HepG2 (cell line): Measurements from ENCODE around the gene CRYZ. TPM values are rescaled to one million over a fixed set of nuclear protein-coding genes. Genes with fewer than 3 reads are reported as not detected.

Experiments
- ATAC-seq: fragments of 200-7000 bp; cut with Tn5 transposase; 3 replicates; pipeline ENCODE4 v1.9.1; 2020; ENCODE audit warnings: mild to moderate bottlenecking, moderate library complexity
- BruUV-seq: library from RNA; stranded (reverse); fragments of 400-500 nt; replicated peaks from 2 replicates; lab custom pipeline; 2021; lab: Mats Ljungman, UMichigan
- CTCF ChIA-PET: fragments of 300-600 bp; formaldehyde crosslinking; extraction: SDS; loops from one replicate; lab custom pipeline; 2021; ENCODE audit warnings: low total read pairs, inconsistent platforms, low intra/inter-chr PET ratio; lab: Yijun Ruan, JAX
- POLR2A ChIA-PET: fragments of 350-600 bp; sonication (Branson Sonifier 250); formaldehyde crosslinking; loops from one replicate; lab custom pipeline; 2020; ENCODE audit warnings: antibody characterized with exemption, inconsistent platforms; lab: Yijun Ruan, JAX
- DNase-seq: peaks from one replicate; pipeline ENCODE4 v3.0.0-alpha.2; 2015; ENCODE audit warnings: low spot score
- FAIRE-seq: peaks from 3 replicates; lab custom pipeline; 2011; peaks lifted over from hg19 to GRCh38; lab: Jason Lieb, UNC
- H2AFZ ChIP-seq: one replicate; pipeline ENCODE4 v1.6.1; 2011; ENCODE audit warnings: low read length, inconsistent platforms
- H3K27ac ChIP-seq: fragments of 300-600 bp; 3 replicates; pipeline ENCODE4 v1.8.0; 2011; ENCODE audit warnings: mixed run types, mild to moderate bottlenecking, mixed read lengths, low read length, inconsistent platforms; ENCODE audit not compliant: insufficient read depth; ENCODE audit errors: extremely low read length
- H3K27me3 ChIP-seq, 2 experiments: fragments of 200-600 bp in 1 of 2; 2 replicates in 1 of 2; 3 replicates in 1 of 2; pipeline versions ENCODE4 v1.6.0 to v1.8.0; 2011; ENCODE audit warnings: low read length in 2 of 2, mild to moderate bottlenecking in 2 of 2, moderate library complexity in 2 of 2, inconsistent platforms in 1 of 2; ENCODE audit not compliant: insufficient read depth in 2 of 2, control insufficient read depth in 1 of 2
- H3K36me3 ChIP-seq, 2 experiments: fragments of 200-600 bp in 1 of 2; replicated peaks in 1 of 2; 2 replicates in 1 of 2; 3 replicates in 1 of 2; pipeline versions ENCODE4 v1.5.1 to v1.8.0; 2011; ENCODE audit warnings: low read length in 2 of 2, inconsistent platforms in 1 of 2; ENCODE audit not compliant: insufficient read depth in 2 of 2, control insufficient read depth in 1 of 2
- H3K4me1 ChIP-seq: 2 replicates; pipeline ENCODE4 v1.5.1; 2012; ENCODE audit warnings: low read length, inconsistent platforms; ENCODE audit not compliant: insufficient read depth
- H3K4me2 ChIP-seq: 2 replicates; pipeline ENCODE4 v1.6.0; 2011; ENCODE audit warnings: low read depth, low read length, inconsistent platforms
- H3K4me3 ChIP-seq, 3 experiments: fragments of 200-600 bp in 1 of 3; sonication (generic), shearing (Covaris generic) in 1 of 3; replicated peaks in 1 of 3; 2 replicates each; pipeline ENCODE4 v1.5.1; 2011 to 2016; ENCODE audit warnings: low read length in 3 of 3, inconsistent platforms in 2 of 3, low read depth in 2 of 3, mild to moderate bottlenecking in 2 of 3, control low read depth in 1 of 3, mixed read lengths in 1 of 3; ENCODE audit not compliant: insufficient read depth in 1 of 3
- H3K79me2 ChIP-seq: one replicate; pipeline ENCODE4 v1.6.1; 2011; ENCODE audit warnings: low read length, inconsistent platforms; ENCODE audit not compliant: insufficient read depth
- H3K9ac ChIP-seq: 2 replicates; pipeline ENCODE4 v1.6.0; 2011; ENCODE audit warnings: mild to moderate bottlenecking, low read depth, low read length, inconsistent platforms; ENCODE audit not compliant: insufficient read depth
- H3K9me3 ChIP-seq: 2 replicates; pipeline ENCODE4 v1.5.1; 2012; ENCODE audit warnings: mild to moderate bottlenecking, low read length
- H4K20me1 ChIP-seq: 2 replicates; pipeline ENCODE4 v1.6.0; 2011; ENCODE audit warnings: inconsistent platforms, mild to moderate bottlenecking, low read length, moderate library complexity; ENCODE audit not compliant: insufficient read depth
- ARID4A ChIP-seq: sonication (generic); formaldehyde crosslinking; IDR thresholded peaks from 2 replicates; pipeline ENCODE4 v1.5.0; 2020; ENCODE audit warnings: mild to moderate bottlenecking, missing genetic modification reagents, borderline replicate concordance
- BRCA1 ChIP-seq: sonication (generic); formaldehyde crosslinking; IDR thresholded peaks from 2 replicates; pipeline ENCODE4 v1.4.0; 2020; ENCODE audit warnings: missing genetic modification reagents
- ELF4 ChIP-seq: sonication (generic); formaldehyde crosslinking; IDR thresholded peaks from 2 replicates; pipeline ENCODE4 v1.5.0; 2020; ENCODE audit warnings: missing genetic modification reagents, mild to moderate bottlenecking, moderate library complexity, borderline replicate concordance
- HIVEP1 ChIP-seq: sonication (generic); formaldehyde crosslinking; IDR thresholded peaks from 2 replicates; pipeline ENCODE4 v1.4.0; 2020; ENCODE audit warnings: mild to moderate bottlenecking, missing genetic modification reagents
- HMGXB4 ChIP-seq, 2 experiments: sonication (generic) in 1 of 2; formaldehyde crosslinking in 1 of 2; IDR thresholded peaks; 2 replicates each; pipeline versions ENCODE4 v1.4.0 to v1.6.1; 2018 to 2020; ENCODE audit warnings: missing genetic modification reagents in 2 of 2, borderline replicate concordance in 1 of 2, low read depth in 1 of 2, mild to moderate bottlenecking in 1 of 2, missing biosample characterization in 1 of 2
- MAX ChIP-seq: IDR thresholded peaks from 2 replicates; pipeline ENCODE4 v1.6.1; 2012; ENCODE audit warnings: inconsistent platforms
- NR2F6 ChIP-seq, 2 experiments: IDR thresholded peaks; 2 replicates each; pipeline ENCODE4 v1.6.1; 2016; ENCODE audit warnings: antibody characterized with exemption in 1 of 2, mild to moderate bottlenecking in 1 of 2
- SP1 ChIP-seq, 2 experiments: fragments of 450-650 bp in 1 of 2; sonication (generic) in 1 of 2; formaldehyde crosslinking in 1 of 2; IDR thresholded peaks; 2 replicates each; pipeline versions ENCODE4 v1.4.0 to v1.6.1; 2016 to 2020; ENCODE audit warnings: missing genetic modification reagents in 1 of 2
- ZFP91 ChIP-seq: sonication (generic); formaldehyde crosslinking; IDR thresholded peaks from 2 replicates; pipeline ENCODE4 v1.9.0; 2022; ENCODE audit warnings: missing genetic modification reagents, mild to moderate bottlenecking, borderline replicate concordance
- ZMYM2 ChIP-seq: sonication (generic); formaldehyde crosslinking; IDR thresholded peaks from 2 replicates; pipeline ENCODE4 v1.8.0; 2022; ENCODE audit warnings: mild to moderate bottlenecking, missing genetic modification reagents
- ZNF331 ChIP-seq: sonication (generic); formaldehyde crosslinking; IDR thresholded peaks from 2 replicates; pipeline ENCODE4 v1.4.0; 2020; ENCODE audit warnings: missing genetic modification reagents
- ZNF569 ChIP-seq: sonication (generic); formaldehyde crosslinking; IDR thresholded peaks from 2 replicates; pipeline ENCODE4 v1.5.0; 2020; ENCODE audit warnings: mild to moderate bottlenecking, missing genetic modification reagents, moderate library complexity, borderline replicate concordance
- ZNF781 ChIP-seq: sonication (generic); formaldehyde crosslinking; IDR thresholded peaks from 2 replicates; pipeline ENCODE4 v1.5.1; 2020; ENCODE audit warnings: borderline replicate concordance, mild to moderate bottlenecking, missing genetic modification reagents; ENCODE audit errors: not compliant biosample characterization
- WGBS: methylation state at CpG from one replicate; pipeline ENCODE4 v1.1.6; 2017; ENCODE audit warnings: low lambda C conversion rate; 5-methylcytosine and 5-hydroxymethylcytosine counted together
- in situ Hi-C: cut with HindIII; loops from 2 replicates; pipeline ENCODE4 v1.10.0; 2017; ENCODE audit warnings: low pct_unique_long_range_greater_than_20kb; ENCODE audit not compliant: extremely low pct_ligation_motif_present
- intact Hi-C: fragments of 100-400 bp; cut with micrococcal nuclease; formaldehyde crosslinking; loops from one replicate; pipeline ENCODE4 v1.10.0; 2022; ENCODE audit not compliant: unreplicated experiment
- polyA plus RNA-seq, 8 experiments: library from polyadenylated mRNA; depleted of rRNA in 3 of 8; stranded (reverse) in 7 of 8; unstranded in 1 of 8; fragments of >200 nt; fragmentation: Illumina TruSeq in 4 of 8; extraction: Trizol in 4 of 8; gene quantifications; 2 replicates each; pipeline versions ENCODE4 v1.2.1 to v1.2.3, GENCODE V29; 2011 to 2016; ENCODE audit warnings: low read depth in 4 of 8, missing spikeins in 1 of 8, mixed read lengths in 1 of 8; ENCODE audit not compliant: insufficient read depth in 1 of 8
- total RNA-seq, 5 experiments: library from RNA; depleted of rRNA; stranded (reverse); fragments of >200 nt; fragmentation: Illumina TruSeq; extraction: Trizol; gene quantifications; 2 replicates each; pipeline ENCODE4 v1.2.3, GENCODE V29; 2016; ENCODE audit warnings: low read depth in 1 of 5

The CRYZ gene
- total and polyA plus RNA-seq, 2 of the 13 experiments (the other 11 are each of a cell fraction or from before 2014, with no cell fraction given) = 115 to 211 TPM

GRCh38 chr1:74677926-74678325 lies 54.9 kb downstream of the CRYZ start (continued):
- no peak for TF ChIP-seq ARID4A (CRISPR knock-in tag)
- TF ChIP-seq, all 625 proteins: peak for 0

- no peak overlapping the region for H3K9ac ChIP-seq
- no peaks in the 10 kb centered on the region for H4K20me1 ChIP-seq
- H2AFZ ChIP-seq = no peak overlapping the region
- BruUV-seq = no TSS peak
- no peak overlapping the region for H3K27ac ChIP-seq
- no peak overlapping the region; the same call in 1 of the 2 replicates for H3K4me2 ChIP-seq
- DNase-seq (no peak), ATAC-seq (no peak), FAIRE-seq (no peak)
- intact Hi-C loops (no loop called here), in situ Hi-C loops (loop anchor here (25.0 kb wide), 1 partner anchor 837 kb away; no protein-coding TSS in a partner anchor)
- no peaks in the 10 kb centered on the region for H3K4me1 ChIP-seq
- no peaks in the 10 kb centered on the region for H3K79me2 ChIP-seq
- WGBS = 22% methylated on average over 6 of the region's 6 CpGs
- ChIA-PET POLR2A (no interaction called here), CTCF (no interaction called here)
- H3K4me3 ChIP-seq = no peak overlapping the region
- no peaks in the 10 kb centered on the region for H3K36me3 ChIP-seq
- H3K27me3 ChIP-seq = peaks cover 0 to 8% of the 10 kb centered on the region in 2 experiments; a peak in 1 of 5 replicates
- H3K9me3 ChIP-seq = peaks cover 5% of the 10 kb centered on the region; the same call in 1 of the 2 replicates
- TF ChIP-seq HMGXB4 (CRISPR knock-in tag; IDR thresholded peaks at IDR 0.05; ENCODE audit: borderline replicate concordance in 1 of 2, low read depth in 1 of 2) = no peak
- TF ChIP-seq ZNF781 (CRISPR knock-in tag) = no peak
- no peak for TF ChIP-seq MAX
- no peak for TF ChIP-seq ELF4 (CRISPR knock-in tag)
- TF ChIP-seq ZNF331 = no peak
- no peak for TF ChIP-seq HIVEP1
- no peak for TF ChIP-seq ZMYM2 (CRISPR knock-in tag)
- TF ChIP-seq ZNF569 = no peak
- TF ChIP-seq BRCA1 = no peak
- no peak for TF ChIP-seq SP1 (IDR thresholded peaks at IDR 0.05)
- no peak for TF ChIP-seq SP1 (CRISPR knock-in tag; IDR thresholded peaks at IDR 0.05)
- TF ChIP-seq NR2F6 (IDR thresholded peaks at IDR 0.05) = no peak
- no peak for TF ChIP-seq NR2F6 (CRISPR knock-in tag; IDR thresholded peaks at IDR 0.05)
- TF ChIP-seq ZFP91 (CRISPR knock-in tag) = no peak
Observed at GRCh38 chr1:74674278-74675048, 58.4 kb downstream of the CRYZ start.
